Neural progenitor cell (in vitro differentiated cells): ENCODE results near the gene CDH13. TPM values are rescaled to one million over a fixed set of nuclear protein-coding genes. Genes with fewer than 3 reads are reported as not detected.
A peak's percentile ranks its signal among the peaks of the same experiment; 100 is the strongest.

Experiments used
- DNase-seq: peaks from one replicate; pipeline ENCODE4 v3.0.0-alpha.2; 2016; ENCODE audit warnings: low spot score
- H2AFZ ChIP-seq: fragments of 200-600 bp; sonication (generic); replicated peaks from 2 replicates; pipeline ENCODE4 v1.6.1; 2016; ENCODE audit warnings: antibody characterized with exemption
- H3F3A ChIP-seq: fragments of 200-600 bp; sonication (generic); 2 replicates; pipeline ENCODE4 v1.6.1; 2016; ENCODE audit warnings: antibody characterized with exemption, low read depth
- H3K27ac ChIP-seq: fragments of 200-600 bp; sonication (generic); 2 replicates; pipeline ENCODE4 v1.5.1; 2016; ENCODE audit warnings: mild to moderate bottlenecking
- H3K27me3 ChIP-seq: fragments of 200-600 bp; sonication (generic); 2 replicates; pipeline ENCODE4 v1.6.1; 2016; ENCODE audit warnings: mild to moderate bottlenecking, moderate library complexity
- H3K36me3 ChIP-seq: fragments of 200-600 bp; sonication (generic); 2 replicates; pipeline ENCODE4 v1.5.1; 2016
- H3K4me1 ChIP-seq: fragments of 200-600 bp; sonication (generic); 2 replicates; pipeline ENCODE4 v1.6.1; 2016; ENCODE audit warnings: mixed run types
- H3K4me2 ChIP-seq: fragments of 200-600 bp; sonication (generic); 2 replicates; pipeline ENCODE4 v1.6.1; 2016
- H3K4me3 ChIP-seq: fragments of 200-600 bp; sonication (generic); 2 replicates; pipeline ENCODE4 v1.5.1; 2016
- H3K79me2 ChIP-seq: fragments of 200-600 bp; sonication (generic); 2 replicates; pipeline ENCODE4 v1.6.1; 2016; ENCODE audit warnings: low read depth
- H3K9ac ChIP-seq: fragments of 200-600 bp; sonication (generic); 2 replicates; pipeline ENCODE4 v1.6.1; 2016
- H3K9me3 ChIP-seq: fragments of 200-600 bp; sonication (generic); 2 replicates; pipeline ENCODE4 v1.5.1; 2016; ENCODE audit warnings: low read depth
- H4K20me1 ChIP-seq: fragments of 200-600 bp; sonication (generic); 2 replicates; pipeline ENCODE4 v1.6.1; 2016; ENCODE audit warnings: low read depth
- H3K27ac Mint-ChIP-seq: 3 replicates; pipeline ENCODE4 v1.8.0; 2021; ENCODE audit warnings: mixed read lengths
- H3K27me3 Mint-ChIP-seq: 2 replicates; pipeline ENCODE4 v1.8.0; 2022; ENCODE audit warnings: low read depth, mild to moderate bottlenecking, inconsistent platforms, moderate library complexity, mixed read lengths; ENCODE audit not compliant: insufficient read depth
- H3K36me3 Mint-ChIP-seq: 3 replicates; pipeline ENCODE4 v1.8.0; 2021; ENCODE audit warnings: mixed read lengths
- H3K4me1 Mint-ChIP-seq: 3 replicates; pipeline ENCODE4 v1.8.0; 2021; ENCODE audit warnings: mixed read lengths
- H3K4me3 Mint-ChIP-seq: 3 replicates; pipeline ENCODE4 v1.8.0; 2021; ENCODE audit warnings: mild to moderate bottlenecking, moderate library complexity, mixed read lengths
- H3K9me3 Mint-ChIP-seq: 3 replicates; pipeline ENCODE4 v1.8.0; 2020; ENCODE audit warnings: mixed read lengths
- EZH2 ChIP-seq: fragments of 200-600 bp; sonication (generic); IDR thresholded peaks from 2 replicates; pipeline ENCODE4 v1.6.1; 2017; ENCODE audit warnings: antibody characterized with exemption, mild to moderate bottlenecking, moderate library complexity
- EZH2phosphoT487 ChIP-seq: fragments of 200-600 bp; sonication (generic); IDR thresholded peaks from 2 replicates; pipeline ENCODE4 v1.6.1; 2017; ENCODE audit warnings: antibody characterized with exemption
- total RNA-seq: library from RNA; depleted of rRNA; stranded (reverse); fragments of >200 nt; gene quantifications from 2 replicates; pipeline ENCODE4 v1.2.3, GENCODE V29; 2015; ENCODE audit warnings: low replicate concordance
- TF ChIP-seq, protein P1 (sequence below): fragments of 200-600 bp; sonication (generic); IDR thresholded peaks from 2 replicates; pipeline ENCODE4 v1.5.1; 2017; ENCODE audit warnings: antibody characterized with exemption, mild to moderate bottlenecking

The CDH13 gene
- total RNA-seq, 1 donor from 2014 or later, result 3.0 TPM

DNA sequence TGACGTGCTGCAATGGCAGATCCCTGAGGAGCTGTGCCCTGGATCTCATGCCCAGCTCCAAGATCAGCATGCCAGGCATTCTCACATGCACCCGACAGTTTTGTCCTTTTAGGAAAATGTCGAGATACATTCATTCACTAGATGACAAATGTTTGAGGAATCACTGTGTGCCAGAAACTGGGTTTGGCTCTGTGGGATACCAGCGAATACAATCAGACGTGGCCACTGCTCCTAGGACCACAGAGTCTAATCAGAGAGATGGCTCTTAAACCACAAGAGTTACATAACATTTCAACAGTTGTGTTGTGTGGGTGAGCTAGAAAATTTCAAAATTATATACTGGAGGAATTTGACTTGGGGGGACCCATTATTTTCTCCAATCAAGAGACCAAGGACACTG is 579.7 kb downstream of the CDH13 start:
- H3K9ac ChIP-seq, result no peak overlapping the region
- H3K4me1 Mint-ChIP-seq, result peaks cover 2% of the 10 kb centered on the region
- H3K4me3 ChIP-seq, result no peak overlapping the region
- no peaks in the 10 kb centered on the region for H3K36me3 Mint-ChIP-seq
- no peak overlapping the region for H2AFZ ChIP-seq
- H3K27me3 ChIP-seq, result no peaks in the 10 kb centered on the region
- H3F3A ChIP-seq, result no peaks in the 10 kb centered on the region
- no peaks in the 10 kb centered on the region for H3K9me3 Mint-ChIP-seq
- H3K4me2 ChIP-seq, result no peak overlapping the region
- no peak overlapping the region for H3K4me3 Mint-ChIP-seq
- no peaks in the 10 kb centered on the region for H4K20me1 ChIP-seq
- TF ChIP-seq EZH2, result no peak
- TF ChIP-seq, protein P1, sequence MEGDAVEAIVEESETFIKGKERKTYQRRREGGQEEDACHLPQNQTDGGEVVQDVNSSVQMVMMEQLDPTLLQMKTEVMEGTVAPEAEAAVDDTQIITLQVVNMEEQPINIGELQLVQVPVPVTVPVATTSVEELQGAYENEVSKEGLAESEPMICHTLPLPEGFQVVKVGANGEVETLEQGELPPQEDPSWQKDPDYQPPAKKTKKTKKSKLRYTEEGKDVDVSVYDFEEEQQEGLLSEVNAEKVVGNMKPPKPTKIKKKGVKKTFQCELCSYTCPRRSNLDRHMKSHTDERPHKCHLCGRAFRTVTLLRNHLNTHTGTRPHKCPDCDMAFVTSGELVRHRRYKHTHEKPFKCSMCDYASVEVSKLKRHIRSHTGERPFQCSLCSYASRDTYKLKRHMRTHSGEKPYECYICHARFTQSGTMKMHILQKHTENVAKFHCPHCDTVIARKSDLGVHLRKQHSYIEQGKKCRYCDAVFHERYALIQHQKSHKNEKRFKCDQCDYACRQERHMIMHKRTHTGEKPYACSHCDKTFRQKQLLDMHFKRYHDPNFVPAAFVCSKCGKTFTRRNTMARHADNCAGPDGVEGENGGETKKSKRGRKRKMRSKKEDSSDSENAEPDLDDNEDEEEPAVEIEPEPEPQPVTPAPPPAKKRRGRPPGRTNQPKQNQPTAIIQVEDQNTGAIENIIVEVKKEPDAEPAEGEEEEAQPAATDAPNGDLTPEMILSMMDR, result no peak
- TF ChIP-seq EZH2phosphoT487, result no peak
- no peak for DNase-seq
- no peaks in the 10 kb centered on the region for H3K79me2 ChIP-seq
- H3K27ac ChIP-seq, result no peak overlapping the region
- H3K9me3 ChIP-seq, result no peaks in the 10 kb centered on the region
- H3K27ac Mint-ChIP-seq, result no peak overlapping the region
- H3K27me3 Mint-ChIP-seq, result peaks cover 7% of the 10 kb centered on the region
- H3K36me3 ChIP-seq, result no peaks in the 10 kb centered on the region
- no peaks in the 10 kb centered on the region for H3K4me1 ChIP-seq

DNA sequence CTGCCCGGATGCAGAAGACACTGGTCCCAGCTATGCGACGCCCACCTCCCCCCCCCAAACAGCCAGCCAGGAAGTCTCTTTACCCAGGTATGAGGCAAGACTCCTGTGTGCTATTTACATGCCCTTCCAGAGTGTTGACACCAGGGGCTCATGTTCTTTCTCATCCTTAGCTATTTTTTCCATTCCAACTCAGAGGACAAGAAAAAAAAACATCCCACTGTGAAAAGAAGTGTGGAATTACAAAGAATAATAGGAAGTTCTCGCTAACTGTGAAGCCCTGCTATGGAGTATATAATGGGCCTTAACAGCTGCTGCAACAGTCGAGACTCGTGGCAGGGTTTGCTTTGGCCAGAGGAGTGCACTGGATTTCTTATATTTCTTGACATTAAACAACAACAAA is 584.9 kb downstream of the CDH13 start:
- H2AFZ ChIP-seq, result no peak overlapping the region
- H3K9me3 Mint-ChIP-seq, result peaks cover 17% of the 10 kb centered on the region
- no peaks in the 10 kb centered on the region for H3K36me3 ChIP-seq
- no peak overlapping the region for H3K4me2 ChIP-seq
- peak; percentile 17 for DNase-seq
- H3K9ac ChIP-seq, result no peak overlapping the region
- no peaks in the 10 kb centered on the region for H3F3A ChIP-seq
- H3K27me3 Mint-ChIP-seq, result peaks cover 6% of the 10 kb centered on the region
- H3K27me3 ChIP-seq, result no peaks in the 10 kb centered on the region
- TF ChIP-seq, protein P1, result no peak
- TF ChIP-seq EZH2phosphoT487 (no peak), EZH2 (no peak)
- H3K4me3 Mint-ChIP-seq, result peak overlapping the region; percentile 41
- H3K4me1 Mint-ChIP-seq, result peaks cover 9% of the 10 kb centered on the region
- H3K4me1 ChIP-seq, result no peaks in the 10 kb centered on the region
- peaks cover 2% of the 10 kb centered on the region for H3K36me3 Mint-ChIP-seq
- H4K20me1 ChIP-seq, result no peaks in the 10 kb centered on the region
- no peaks in the 10 kb centered on the region for H3K79me2 ChIP-seq
- no peak overlapping the region for H3K27ac Mint-ChIP-seq
- H3K4me3 ChIP-seq, result no peak overlapping the region
- H3K9me3 ChIP-seq, result no peaks in the 10 kb centered on the region
- H3K27ac ChIP-seq, result no peak overlapping the region

DNA sequence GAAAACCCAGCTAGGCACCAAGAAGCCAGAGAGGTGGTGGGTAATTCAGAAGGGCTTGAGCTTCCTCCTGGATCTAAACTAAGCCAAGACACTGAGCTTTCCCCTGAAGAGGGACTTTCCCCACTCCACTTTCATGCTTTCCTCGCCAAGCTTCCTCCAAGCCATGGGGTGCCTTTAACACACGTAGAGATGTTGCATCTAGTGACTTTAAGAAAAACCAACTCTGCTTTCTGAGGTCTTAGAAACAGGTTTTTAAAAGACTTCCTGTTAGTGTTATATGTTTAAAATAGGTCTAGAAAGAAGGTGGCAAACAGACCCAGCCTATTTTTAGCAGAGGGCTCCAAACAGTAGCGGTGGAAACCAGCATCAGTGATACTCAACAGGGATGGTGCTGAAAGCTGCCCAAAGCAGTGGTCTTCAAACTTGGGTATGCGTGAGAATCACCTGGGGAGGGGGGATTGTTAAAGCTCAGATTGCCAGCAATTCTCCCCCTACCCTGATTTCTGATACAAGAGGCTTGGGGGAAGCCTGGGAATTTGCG is 585.6 kb downstream of the CDH13 start:
- Histone ChIP-seq H3K36me3 (no peaks in the 10 kb centered on the region), H3K27ac (no peak overlapping the region), H3K4me1 (no peaks in the 10 kb centered on the region), H3K4me3 (no peak overlapping the region), H3F3A (no peaks in the 10 kb centered on the region), H4K20me1 (no peaks in the 10 kb centered on the region), H3K79me2 (no peaks in the 10 kb centered on the region), H3K4me2 (no peak overlapping the region), H3K9me3 (no peaks in the 10 kb centered on the region), H3K9ac (no peak overlapping the region), H2AFZ (peak overlapping the region; percentile 63), H3K27me3 (no peaks in the 10 kb centered on the region)
- peaks cover 2% of the 10 kb centered on the region for H3K36me3 Mint-ChIP-seq
- no peak for DNase-seq
- TF ChIP-seq, protein P1, result no peak
- no peak for TF ChIP-seq EZH2phosphoT487
- no peak for TF ChIP-seq EZH2
- peaks cover 9% of the 10 kb centered on the region for H3K4me1 Mint-ChIP-seq
- H3K27me3 Mint-ChIP-seq, result peaks cover 6% of the 10 kb centered on the region
- H3K27ac Mint-ChIP-seq, result no peak overlapping the region
- H3K4me3 Mint-ChIP-seq, result no peak overlapping the region
- H3K9me3 Mint-ChIP-seq, result peaks cover 17% of the 10 kb centered on the region
